Posterior cingulate gyrus (tissue), 11 donors: Measurements from ENCODE around the gene GAS1.

ENCODE experiments used
- DNase-seq, 10 donors: peaks; one replicate each; pipeline versions ENCODE4 v3.0.0 to v3.0.0-alpha.2; 2020 to 2021; ENCODE audit warnings: mixed read lengths in 3 of 10
- intact Hi-C: fragments of 100-400 bp; cut with DNase I; formaldehyde crosslinking; loops from one replicate; pipeline ENCODE4 v1.15.1; 2023

The GAS1 gene

GRCh38 chr9:86939891-86940290 lies 7.4 kb downstream of the GAS1 start:
- DNase-seq = no peak
- intact Hi-C loops = no loop called here

- DNase-seq = no peak
- intact Hi-C loops = no loop called here
Observed at GRCh38 chr9:86939321-86939720, 8.0 kb downstream of the GAS1 start.

- intact Hi-C loops = no loop called here
- no peak for DNase-seq
Observed at GRCh38 chr9:86938780-86939179, 8.5 kb downstream of the GAS1 start.

GRCh38 chr9:86926145-86926544 lies 21.2 kb downstream of the GAS1 start:
- no peak for DNase-seq
- intact Hi-C loops = no loop called here

GRCh38 chr9:86925686-86926085 lies 21.6 kb downstream of the GAS1 start:
- no peak for DNase-seq
- intact Hi-C loops = no loop called here

- intact Hi-C loops = no loop called here
- DNase-seq = no peak
Observed at GRCh38 chr9:86924206-86924605, 23.1 kb downstream of the GAS1 start.

- DNase-seq = peak in 1 of 10 donors; percentile 31
- intact Hi-C loops = no loop called here
Observed at GRCh38 chr9:86921151-86921923, 26.0 kb downstream of the GAS1 start.

- no peak for DNase-seq
- intact Hi-C loops = no loop called here
Observed at GRCh38 chr9:86918556-86918955, 28.8 kb downstream of the GAS1 start.

- DNase-seq = no peak
- intact Hi-C loops = no loop called here
Observed at GRCh38 chr9:86912210-86912609, 35.1 kb downstream of the GAS1 start.

- intact Hi-C loops = no loop called here
- no peak for DNase-seq
Observed at GRCh38 chr9:86909388-86909787, 37.9 kb downstream of the GAS1 start.

- intact Hi-C loops = no loop called here
Observed at GRCh38 chr9:86908261-86908660, 39.0 kb downstream of the GAS1 start.

GRCh38 chr9:86907346-86907745 lies 40.0 kb downstream of the GAS1 start:
- DNase-seq = no peak
- intact Hi-C loops = no loop called here

More at GRCh38 chr9:86908261-86908660, 39.0 kb downstream of the GAS1 start:
- no peak for DNase-seq

- DNase-seq = no peak
- intact Hi-C loops = no loop called here
Observed at GRCh38 chr9:86903734-86904085, 43.6 kb downstream of the GAS1 start.

- intact Hi-C loops = no loop called here
- peak in 1 of 10 donors; percentile 71 for DNase-seq
Observed at GRCh38 chr9:86902991-86903733, 44.1 kb downstream of the GAS1 start.

- no peak for DNase-seq
Observed at GRCh38 chr9:86902586-86902985, 44.7 kb downstream of the GAS1 start.

GRCh38 chr9:86902176-86902575 lies 45.1 kb downstream of the GAS1 start:
- intact Hi-C loops = no loop called here
- no peak for DNase-seq

More at GRCh38 chr9:86902586-86902985, 44.7 kb downstream of the GAS1 start:
- intact Hi-C loops = no loop called here

GRCh38 chr9:86901511-86901910 lies 45.8 kb downstream of the GAS1 start:
- intact Hi-C loops = no loop called here
- DNase-seq = no peak
